ENCODE data around the gene OTOP1.
"Not testable (repeated sequence)": the region's sequence is repeated elsewhere in the genome, so short reads cannot be mapped to it uniquely, and the experiment has no call there.

OTOP1 gene

GRCh38 chr4:4185528-4185927, 41.2 kb downstream of the OTOP1 start:
- TF ChIP-seq CTCF (IDR thresholded peaks at IDR 0.05; ENCODE audit: insufficient read depth, low read length, poor library complexity, severe bottlenecking), result no peak
- TF ChIP-seq EZH2phosphoT487 (conservative IDR thresholded peaks at IDR 0.05; ENCODE audit: low read length), result no peak
- Histone ChIP-seq H3K79me2 (ENCODE audit: insufficient read depth, low read length) (no peaks in the 10 kb centered on the region), H3K4me2 (ENCODE audit: low read depth, low read length, poor library complexity, severe bottlenecking) (no peak overlapping the region), H3F3A (ENCODE audit: insufficient read depth) (no peaks in the 10 kb centered on the region), H2AFZ (ENCODE audit: low read depth, low read length, severe bottlenecking) (no peak overlapping the region), H3K27ac (ENCODE audit: low read depth, low read length) (no peak overlapping the region), H3K27me3 (ENCODE audit: low read length) (no peaks in the 10 kb centered on the region), H3K36me3 (ENCODE audit: low read length) (no peaks in the 10 kb centered on the region), H3K9me2 (replicated peaks; ENCODE audit: insufficient read depth, low read length) (no peaks in the 10 kb centered on the region), H4K20me1 (ENCODE audit: low read depth, low read length) (no peaks in the 10 kb centered on the region), H3K9me3 (ENCODE audit: insufficient read depth, low read length) (no peaks in the 10 kb centered on the region), H3K9ac (ENCODE audit: low read length) (no peak overlapping the region), H3K4me3 (ENCODE audit: insufficient read depth, low read length, poor library complexity, severe bottlenecking) (no peak overlapping the region)

- H3K9me3 ChIP-seq (ENCODE audit: insufficient read depth, low read length), result no peaks in the 10 kb centered on the region
- TF ChIP-seq EZH2phosphoT487 (conservative IDR thresholded peaks at IDR 0.05; ENCODE audit: low read length) (no peak), CTCF (IDR thresholded peaks at IDR 0.05; ENCODE audit: insufficient read depth, low read length, poor library complexity, severe bottlenecking) (peak; percentile 82)
- no peak overlapping the region for H3K27ac ChIP-seq (ENCODE audit: low read depth, low read length)
- H2AFZ ChIP-seq (ENCODE audit: low read depth, low read length, severe bottlenecking), result no peak overlapping the region
- no peak overlapping the region for H3K4me3 ChIP-seq (ENCODE audit: insufficient read depth, low read length, poor library complexity, severe bottlenecking)
- no peaks in the 10 kb centered on the region for H3K27me3 ChIP-seq (ENCODE audit: low read length)
- no peaks in the 10 kb centered on the region for H3K79me2 ChIP-seq (ENCODE audit: insufficient read depth, low read length)
- no peaks in the 10 kb centered on the region for H3K36me3 ChIP-seq (ENCODE audit: low read length)
- no peak overlapping the region for H3K4me2 ChIP-seq (ENCODE audit: low read depth, low read length, poor library complexity, severe bottlenecking)
- no peaks in the 10 kb centered on the region for H3F3A ChIP-seq (ENCODE audit: insufficient read depth)
- no peaks in the 10 kb centered on the region for H3K9me2 ChIP-seq (replicated peaks; ENCODE audit: insufficient read depth, low read length)
- no peak overlapping the region for H3K9ac ChIP-seq (ENCODE audit: low read length)
- H4K20me1 ChIP-seq (ENCODE audit: low read depth, low read length), result no peaks in the 10 kb centered on the region
These were observed 43.7 kb downstream of the OTOP1 start for GRCh38 chr4:4182835-4183568.

GRCh38 chr4:4170596-4171150, 56.1 kb downstream of the OTOP1 start:
- Histone ChIP-seq H3K27me3 (ENCODE audit: low read length) (no peaks in the 10 kb centered on the region), H2AFZ (ENCODE audit: low read depth, low read length, severe bottlenecking) (no peak overlapping the region), H4K20me1 (ENCODE audit: low read depth, low read length) (no peaks in the 10 kb centered on the region), H3K4me2 (ENCODE audit: low read depth, low read length, poor library complexity, severe bottlenecking) (no peak overlapping the region), H3K4me3 (ENCODE audit: insufficient read depth, low read length, poor library complexity, severe bottlenecking) (no peak overlapping the region), H3K9me3 (ENCODE audit: insufficient read depth, low read length) (no peaks in the 10 kb centered on the region), H3K9me2 (replicated peaks; ENCODE audit: insufficient read depth, low read length) (no peaks in the 10 kb centered on the region), H3K9ac (ENCODE audit: low read length) (no peak overlapping the region), H3F3A (ENCODE audit: insufficient read depth) (no peaks in the 10 kb centered on the region), H3K79me2 (ENCODE audit: insufficient read depth, low read length) (no peaks in the 10 kb centered on the region), H3K27ac (ENCODE audit: low read depth, low read length) (no peak overlapping the region), H3K36me3 (ENCODE audit: low read length) (no peaks in the 10 kb centered on the region)
- no peak for TF ChIP-seq CTCF (IDR thresholded peaks at IDR 0.05; ENCODE audit: insufficient read depth, low read length, poor library complexity, severe bottlenecking)
- no peak for TF ChIP-seq EZH2phosphoT487 (conservative IDR thresholded peaks at IDR 0.05; ENCODE audit: low read length)

GRCh38 chr4:4167981-4168780, 58.5 kb downstream of the OTOP1 start:
- H3K4me3 ChIP-seq (ENCODE audit: insufficient read depth, low read length, poor library complexity, severe bottlenecking); H3K9me3 ChIP-seq (ENCODE audit: insufficient read depth, low read length); H3K9me2 ChIP-seq (replicated peaks; ENCODE audit: insufficient read depth, low read length); H3K36me3 ChIP-seq (ENCODE audit: low read length); H2AFZ ChIP-seq (ENCODE audit: low read depth, low read length, severe bottlenecking); H3K9ac ChIP-seq (ENCODE audit: low read length); H3K27ac ChIP-seq (ENCODE audit: low read depth, low read length); H4K20me1 ChIP-seq (ENCODE audit: low read depth, low read length); H3K79me2 ChIP-seq (ENCODE audit: insufficient read depth, low read length); H3K4me2 ChIP-seq (ENCODE audit: low read depth, low read length, poor library complexity, severe bottlenecking); H3F3A ChIP-seq (ENCODE audit: insufficient read depth); H3K27me3 ChIP-seq (ENCODE audit: low read length): not testable (repeated sequence)

GRCh38 chr4:4166986-4167385, 59.7 kb downstream of the OTOP1 start:
- H3K4me2 ChIP-seq (ENCODE audit: low read depth, low read length, poor library complexity, severe bottlenecking); H3K36me3 ChIP-seq (ENCODE audit: low read length); H3K79me2 ChIP-seq (ENCODE audit: insufficient read depth, low read length); H3F3A ChIP-seq (ENCODE audit: insufficient read depth); H3K27me3 ChIP-seq (ENCODE audit: low read length); H3K9me2 ChIP-seq (replicated peaks; ENCODE audit: insufficient read depth, low read length); H3K9ac ChIP-seq (ENCODE audit: low read length); H3K27ac ChIP-seq (ENCODE audit: low read depth, low read length); H3K9me3 ChIP-seq (ENCODE audit: insufficient read depth, low read length); H3K4me3 ChIP-seq (ENCODE audit: insufficient read depth, low read length, poor library complexity, severe bottlenecking); H2AFZ ChIP-seq (ENCODE audit: low read depth, low read length, severe bottlenecking); H4K20me1 ChIP-seq (ENCODE audit: low read depth, low read length): not testable (repeated sequence)

Data from SU-DHL-6 (cell line).